ENCODE data around the gene TCP10L. TPM values are rescaled to one million over a fixed set of nuclear protein-coding genes. Genes with fewer than 3 reads are reported as not detected.

Gene TCP10L
- total and polyA plus RNA-seq, 2 of the 13 experiments (the other 11 are each of a cell fraction or from before 2014, with no cell fraction given), result 0.90 to 2.4 TPM

DNA sequence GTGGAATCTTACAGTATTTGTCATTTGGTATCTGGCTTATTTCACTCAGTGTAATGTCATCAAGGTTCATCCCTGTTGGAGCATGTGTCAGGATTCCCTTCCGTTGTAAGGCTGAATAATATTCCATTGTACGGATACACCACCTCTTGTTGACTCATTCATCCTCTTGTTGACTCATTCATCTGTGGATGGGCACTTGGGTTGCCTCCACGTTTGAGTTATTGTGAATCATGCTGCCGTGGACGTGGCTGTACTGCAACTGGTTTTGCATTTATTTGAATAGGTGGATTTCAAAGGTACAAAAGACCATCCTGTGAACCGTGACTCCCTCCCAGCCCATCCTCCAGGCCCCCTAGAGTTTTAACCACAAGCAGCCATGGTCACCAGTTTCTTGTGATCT is 11.9 kb upstream of the TCP10L start:
- peak; percentile 93 for DNase-seq (ENCODE audit: low spot score)
- intact Hi-C loops (cut with micrococcal nuclease; ENCODE audit: unreplicated experiment), result loop anchor here (1.0 to 10.0 kb wide), 3 partner anchors 204 to 1608 kb away; partner anchors contain the start of genes MIS18A and URB1
- no TSS peak for BruUV-seq (replicated peaks)
- H3K9me3 ChIP-seq (ENCODE audit: low read length), result no peaks in the 10 kb centered on the region
- H3K27me3 ChIP-seq (ENCODE audit: control insufficient read depth in 1 of 2, insufficient read depth in 2 of 2, low read length in 2 of 2), result no peaks in the 10 kb centered on the region
- H3K4me3 ChIP-seq (replicated peaks in 1 of 3; ENCODE audit: insufficient read depth in 1 of 3, low read depth in 2 of 3, low read length in 3 of 3), result no peak overlapping the region
- peak; percentile 90 for FAIRE-seq
- ATAC-seq, result peak; percentile 30
- H3K79me2 ChIP-seq (ENCODE audit: insufficient read depth, low read length), result no peaks in the 10 kb centered on the region
- H2AFZ ChIP-seq (ENCODE audit: low read length), result no peak overlapping the region
- WGBS (ENCODE audit: low lambda C conversion rate), result under 1% methylated on average over 6 of the region's 6 CpGs
- ChIA-PET CTCF (ENCODE audit: low intra/inter-chr PET ratio, low total read pairs) (no interaction called here), POLR2A (no interaction called here)
- H3K4me2 ChIP-seq (ENCODE audit: low read depth, low read length), result peak overlapping the region; percentile 45
- in situ Hi-C loops (cut with HindIII; ENCODE audit: extremely low pct_ligation_motif_present, low pct_unique_long_range_greater_than_20kb), result no loop called here
- H3K36me3 ChIP-seq (replicated peaks in 1 of 2; ENCODE audit: control insufficient read depth in 1 of 2, insufficient read depth in 2 of 2, low read length in 2 of 2), result peaks cover 1 to 4% of the 10 kb centered on the region in 2 experiments; a peak in 4 of 5 replicates
- H4K20me1 ChIP-seq (ENCODE audit: insufficient read depth, low read length), result no peaks in the 10 kb centered on the region
- H3K4me1 ChIP-seq (ENCODE audit: insufficient read depth, low read length), result peaks cover 78% of the 10 kb centered on the region
- peak overlapping the region; percentile 50 for H3K27ac ChIP-seq (ENCODE audit: extremely low read length, insufficient read depth, low read length)
- no peak overlapping the region for H3K9ac ChIP-seq (ENCODE audit: insufficient read depth, low read depth, low read length)
- TF ChIP-seq ZNF230 (CRISPR knock-in tag; IDR thresholded peaks at IDR 0.05) (no peak), ZNF761 (CRISPR knock-in tag; conservative IDR thresholded peaks at IDR 0.05) (no peak), ETV5 (CRISPR knock-in tag; IDR thresholded peaks at IDR 0.05; ENCODE audit: borderline replicate concordance) (peak; percentile 77; the same call in 1 of the 2 replicates), ZNF616 (CRISPR knock-in tag; IDR thresholded peaks at IDR 0.05; ENCODE audit: low read depth) (no peak), ZC3H4 (CRISPR knock-in tag; IDR thresholded peaks at IDR 0.05; ENCODE audit: borderline replicate concordance) (no peak), CENPT (CRISPR knock-in tag; IDR thresholded peaks at IDR 0.05; ENCODE audit: low read depth) (no peak), GFI1 (CRISPR knock-in tag; IDR thresholded peaks at IDR 0.05; ENCODE audit: borderline replicate concordance) (peak; percentile 79), BCL6 (CRISPR knock-in tag; IDR thresholded peaks at IDR 0.05) (peak; percentile 45), KDM3A (CRISPR knock-in tag; IDR thresholded peaks at IDR 0.05; ENCODE audit: low read depth) (no peak), ZNF451 (CRISPR knock-in tag; IDR thresholded peaks at IDR 0.05) (no peak), KDM2A (CRISPR knock-in tag; IDR thresholded peaks at IDR 0.05; ENCODE audit: borderline replicate concordance, low read depth) (no peak), SMARCE1 (IDR thresholded peaks at IDR 0.05; ENCODE audit: borderline replicate concordance) (no peak), TARDBP (CRISPR knock-in tag; IDR thresholded peaks at IDR 0.05) (no peak), ZNF441 (CRISPR knock-in tag; IDR thresholded peaks at IDR 0.05; ENCODE audit: borderline replicate concordance) (no peak), ZNF282 (IDR thresholded peaks at IDR 0.05; ENCODE audit: partially characterized antibody) (no peak), ZNF775 (CRISPR knock-in tag; IDR thresholded peaks at IDR 0.05; ENCODE audit: borderline replicate concordance) (no peak), MAFG (CRISPR knock-in tag; IDR thresholded peaks at IDR 0.05) (no peak), TEAD3 (CRISPR knock-in tag; optimal IDR thresholded peaks at IDR 0.05; ENCODE audit: borderline replicate concordance) (peak; percentile 48), MIER2 (CRISPR knock-in tag; IDR thresholded peaks at IDR 0.05) (peak; percentile 58; the same call in 1 of the 2 replicates), ZNF251 (CRISPR knock-in tag; IDR thresholded peaks at IDR 0.05) (no peak), FOXA1 (IDR thresholded peaks at IDR 0.05) (peak; percentile 84), FOXA1 (CRISPR knock-in tag; IDR thresholded peaks at IDR 0.05) (peak; percentile 97), ELF4 (CRISPR knock-in tag; IDR thresholded peaks at IDR 0.05; ENCODE audit: borderline replicate concordance) (no peak)
- TF ChIP-seq, protein P1, sequence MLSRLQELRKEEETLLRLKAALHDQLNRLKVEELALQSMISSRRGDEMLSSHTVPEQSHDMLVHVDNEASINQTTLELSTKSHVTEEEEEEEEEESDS (CRISPR knock-in tag; IDR thresholded peaks at IDR 0.05; ENCODE audit: borderline replicate concordance), result no peak
- TF ChIP-seq, protein P2, sequence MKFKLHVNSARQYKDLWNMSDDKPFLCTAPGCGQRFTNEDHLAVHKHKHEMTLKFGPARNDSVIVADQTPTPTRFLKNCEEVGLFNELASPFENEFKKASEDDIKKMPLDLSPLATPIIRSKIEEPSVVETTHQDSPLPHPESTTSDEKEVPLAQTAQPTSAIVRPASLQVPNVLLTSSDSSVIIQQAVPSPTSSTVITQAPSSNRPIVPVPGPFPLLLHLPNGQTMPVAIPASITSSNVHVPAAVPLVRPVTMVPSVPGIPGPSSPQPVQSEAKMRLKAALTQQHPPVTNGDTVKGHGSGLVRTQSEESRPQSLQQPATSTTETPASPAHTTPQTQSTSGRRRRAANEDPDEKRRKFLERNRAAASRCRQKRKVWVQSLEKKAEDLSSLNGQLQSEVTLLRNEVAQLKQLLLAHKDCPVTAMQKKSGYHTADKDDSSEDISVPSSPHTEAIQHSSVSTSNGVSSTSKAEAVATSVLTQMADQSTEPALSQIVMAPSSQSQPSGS (CRISPR knock-in tag; IDR thresholded peaks at IDR 0.05), result no peak
- TF ChIP-seq, protein P3, sequence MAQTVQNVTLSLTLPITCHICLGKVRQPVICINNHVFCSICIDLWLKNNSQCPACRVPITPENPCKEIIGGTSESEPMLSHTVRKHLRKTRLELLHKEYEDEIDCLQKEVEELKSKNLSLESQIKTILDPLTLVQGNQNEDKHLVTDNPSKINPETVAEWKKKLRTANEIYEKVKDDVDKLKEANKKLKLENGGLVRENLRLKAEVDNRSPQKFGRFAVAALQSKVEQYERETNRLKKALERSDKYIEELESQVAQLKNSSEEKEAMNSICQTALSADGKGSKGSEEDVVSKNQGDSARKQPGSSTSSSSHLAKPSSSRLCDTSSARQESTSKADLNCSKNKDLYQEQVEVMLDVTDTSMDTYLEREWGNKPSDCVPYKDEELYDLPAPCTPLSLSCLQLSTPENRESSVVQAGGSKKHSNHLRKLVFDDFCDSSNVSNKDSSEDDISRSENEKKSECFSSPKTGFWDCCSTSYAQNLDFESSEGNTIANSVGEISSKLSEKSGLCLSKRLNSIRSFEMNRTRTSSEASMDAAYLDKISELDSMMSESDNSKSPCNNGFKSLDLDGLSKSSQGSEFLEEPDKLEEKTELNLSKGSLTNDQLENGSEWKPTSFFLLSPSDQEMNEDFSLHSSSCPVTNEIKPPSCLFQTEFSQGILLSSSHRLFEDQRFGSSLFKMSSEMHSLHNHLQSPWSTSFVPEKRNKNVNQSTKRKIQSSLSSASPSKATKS (CRISPR knock-in tag; IDR thresholded peaks at IDR 0.05), result no peak

Data from HepG2 (cell line).